CD4-positive, alpha-beta T cell (primary cell): ENCODE data around the gene MGME1. TPM values are rescaled to one million over a fixed set of nuclear protein-coding genes. Genes with fewer than 3 reads are reported as not detected.

Experiments used
- ATAC-seq: fragments of 200-7000 bp; cut with Tn5 transposase; one replicate; pipeline ENCODE4 v1.10.0; 2022; ENCODE audit warnings: mild to moderate bottlenecking; ENCODE audit not compliant: poor library complexity
- CTCF ChIA-PET: fragments of 350-600 bp; sonication (Branson Sonifier 250); formaldehyde crosslinking; loops from one replicate; lab custom pipeline; 2021; ENCODE audit warnings: antibody characterized with exemption, inconsistent platforms; lab: Charles Lee
- POLR2A ChIA-PET: fragments of 350-600 bp; sonication (Branson Sonifier 250); formaldehyde crosslinking; loops from one replicate; lab custom pipeline; 2021; ENCODE audit warnings: antibody characterized with exemption, inconsistent platforms; lab: Charles Lee
- DNase-seq, 14 experiments: peaks; one replicate each; pipeline ENCODE4 v3.0.0-alpha.2; 2013 to 2020; ENCODE audit warnings: mixed read lengths in 2 of 14
- H3K27ac ChIP-seq, 2 donors: one replicate each; pipeline versions ENCODE4 v1.5.1 to v1.7.0; 2013; ENCODE audit warnings: low read length in 2 of 2, low read depth in 1 of 2, mild to moderate bottlenecking in 1 of 2
- H3K27me3 ChIP-seq, 2 experiments: 1 replicate in 1 of 2; 2 replicates in 1 of 2; pipeline versions ENCODE4 v1.6.1 to v1.7.0; 2013; ENCODE audit warnings: low read length in 2 of 2, control low read depth in 1 of 2, mild to moderate bottlenecking in 1 of 2, moderate library complexity in 1 of 2; ENCODE audit not compliant: insufficient read depth in 2 of 2, control insufficient read depth in 1 of 2
- H3K36me3 ChIP-seq: one replicate; pipeline ENCODE4 v1.6.1; 2013; ENCODE audit warnings: low read length, control low read depth; ENCODE audit not compliant: insufficient read depth
- H3K4me1 ChIP-seq: one replicate; pipeline ENCODE4 v1.6.1; 2013; ENCODE audit warnings: low read length, control low read depth; ENCODE audit not compliant: insufficient read depth
- H3K4me3 ChIP-seq: one replicate; pipeline ENCODE4 v1.5.1; 2013; ENCODE audit warnings: mild to moderate bottlenecking, low read length, moderate library complexity
- H3K9me3 ChIP-seq, 2 experiments: 1 replicate in 1 of 2; 2 replicates in 1 of 2; pipeline versions ENCODE4 v1.6.1 to v1.7.0; 2013; ENCODE audit warnings: low read length in 2 of 2, mild to moderate bottlenecking in 2 of 2, control low read depth in 1 of 2, moderate library complexity in 1 of 2; ENCODE audit not compliant: control insufficient read depth in 1 of 2, insufficient read depth in 1 of 2
- H3K27ac Mint-ChIP-seq: one replicate; pipeline ENCODE4 v1.8.0; 2020; ENCODE audit warnings: mixed read lengths
- H3K27me3 Mint-ChIP-seq: one replicate; pipeline ENCODE4 v1.8.0; 2021; ENCODE audit warnings: mixed read lengths
- H3K36me3 Mint-ChIP-seq: one replicate; pipeline ENCODE4 v1.8.0; 2021; ENCODE audit warnings: low read depth, mixed read lengths
- H3K4me1 Mint-ChIP-seq: one replicate; pipeline ENCODE4 v1.8.0; 2021; ENCODE audit warnings: low read depth, mixed read lengths
- H3K4me3 Mint-ChIP-seq: one replicate; pipeline ENCODE4 v1.8.0; 2020; ENCODE audit warnings: mild to moderate bottlenecking, mixed read lengths
- H3K9me3 Mint-ChIP-seq: one replicate; pipeline ENCODE4 v1.8.0; 2020; ENCODE audit warnings: mixed read lengths
- intact Hi-C, 2 experiments: fragments of 100-400 bp; cut with DNase I in 1 of 2; cut with micrococcal nuclease in 1 of 2; formaldehyde crosslinking; loops; one replicate each; pipeline versions ENCODE4 v1.15.1 to v1.9.0; 2023 to 2025; cut with DNase I, micrococcal nuclease
- total RNA-seq, 174 experiments: library from RNA in 2 of 174; stranded (reverse) in 2 of 174; gene quantifications; one replicate each; pipeline ENCODE4 v1.2.3 and lab custom pipeline; 2021 to 2026
- TF ChIP-seq, protein P1 (sequence below): fragments of 200-600 bp; IDR thresholded peaks from one replicate; pipeline ENCODE4 v1.8.0; 2022; ENCODE audit warnings: antibody characterized with exemption, mild to moderate bottlenecking

Gene MGME1
- total RNA-seq, 2 experiments from 2014 or later = 4.5 to 4.6 TPM

- peaks cover 58% of the 10 kb centered on the region for H3K4me1 Mint-ChIP-seq
- intact Hi-C loops = loop anchor here in 1 of 2 experiments (5.0 kb wide), 1 partner anchor 405 kb away; no protein-coding TSS in a partner anchor
- H3K4me3 ChIP-seq = peak overlapping the region; percentile 69
- no peaks in the 10 kb centered on the region for H3K27me3 Mint-ChIP-seq
- TF ChIP-seq, protein P1, sequence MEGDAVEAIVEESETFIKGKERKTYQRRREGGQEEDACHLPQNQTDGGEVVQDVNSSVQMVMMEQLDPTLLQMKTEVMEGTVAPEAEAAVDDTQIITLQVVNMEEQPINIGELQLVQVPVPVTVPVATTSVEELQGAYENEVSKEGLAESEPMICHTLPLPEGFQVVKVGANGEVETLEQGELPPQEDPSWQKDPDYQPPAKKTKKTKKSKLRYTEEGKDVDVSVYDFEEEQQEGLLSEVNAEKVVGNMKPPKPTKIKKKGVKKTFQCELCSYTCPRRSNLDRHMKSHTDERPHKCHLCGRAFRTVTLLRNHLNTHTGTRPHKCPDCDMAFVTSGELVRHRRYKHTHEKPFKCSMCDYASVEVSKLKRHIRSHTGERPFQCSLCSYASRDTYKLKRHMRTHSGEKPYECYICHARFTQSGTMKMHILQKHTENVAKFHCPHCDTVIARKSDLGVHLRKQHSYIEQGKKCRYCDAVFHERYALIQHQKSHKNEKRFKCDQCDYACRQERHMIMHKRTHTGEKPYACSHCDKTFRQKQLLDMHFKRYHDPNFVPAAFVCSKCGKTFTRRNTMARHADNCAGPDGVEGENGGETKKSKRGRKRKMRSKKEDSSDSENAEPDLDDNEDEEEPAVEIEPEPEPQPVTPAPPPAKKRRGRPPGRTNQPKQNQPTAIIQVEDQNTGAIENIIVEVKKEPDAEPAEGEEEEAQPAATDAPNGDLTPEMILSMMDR = no peak
- no peak overlapping the region for H3K27ac ChIP-seq
- peak overlapping the region; percentile 97 for H3K4me3 Mint-ChIP-seq
- H3K27me3 ChIP-seq = no peaks in the 10 kb centered on the region
- H3K9me3 Mint-ChIP-seq = no peaks in the 10 kb centered on the region
- peaks cover 27% of the 10 kb centered on the region for H3K4me1 ChIP-seq
- peak overlapping the region; percentile 59 for H3K27ac Mint-ChIP-seq
- H3K36me3 ChIP-seq = peaks cover 9% of the 10 kb centered on the region
- no peak for ATAC-seq
- H3K36me3 Mint-ChIP-seq = peaks cover 32% of the 10 kb centered on the region
- DNase-seq = no peak
- no peaks in the 10 kb centered on the region for H3K9me3 ChIP-seq
- CTCF ChIA-PET = interaction anchor here (1.4 to 2.7 kb wide), 2 partner anchors 10 to 24 kb away, joined by 3 to 11 read pairs; no protein-coding TSS in a partner anchor
- POLR2A ChIA-PET = no interaction called here
Measured at GRCh38 chr20:17972121-17972520, 3.3 kb downstream of the MGME1 start.

GRCh38 chr20:17976305-17976704, 7.5 kb downstream of the MGME1 start:
- H3K27ac ChIP-seq = no peak overlapping the region
- H3K27ac Mint-ChIP-seq = no peak overlapping the region
- intact Hi-C loops = no loop called here

GRCh38 chr20:17985388-17986018, 16.7 kb downstream of the MGME1 start:
- no peaks in the 10 kb centered on the region for H3K27me3 ChIP-seq
- Mint-ChIP-seq H3K27me3 (no peaks in the 10 kb centered on the region), H3K4me1 (peaks cover 19% of the 10 kb centered on the region), H3K9me3 (no peaks in the 10 kb centered on the region), H3K4me3 (no peak overlapping the region), H3K27ac (no peak overlapping the region), H3K36me3 (peaks cover 27% of the 10 kb centered on the region)
- H3K27ac ChIP-seq = no peak overlapping the region
- POLR2A ChIA-PET = no interaction called here
- CTCF ChIA-PET = interaction anchor here (0.7 kb wide), 1 partner anchor 180 kb away, joined by 4 read pairs; no protein-coding TSS in a partner anchor
- no peak overlapping the region for H3K4me3 ChIP-seq
- DNase-seq (no peak), ATAC-seq (no peak)
- peaks cover 5% of the 10 kb centered on the region for H3K4me1 ChIP-seq
- H3K9me3 ChIP-seq = no peaks in the 10 kb centered on the region
- intact Hi-C loops = no loop called here
- TF ChIP-seq, protein P1 = no peak
- peaks cover 16% of the 10 kb centered on the region for H3K36me3 ChIP-seq

More at GRCh38 chr20:17976305-17976704, 7.5 kb downstream of the MGME1 start:
- H3K36me3 ChIP-seq = peaks cover 9% of the 10 kb centered on the region
- ChIA-PET POLR2A (no interaction called here), CTCF (no interaction called here)
- Mint-ChIP-seq H3K9me3 (no peaks in the 10 kb centered on the region), H3K4me1 (peaks cover 33% of the 10 kb centered on the region), H3K27me3 (no peaks in the 10 kb centered on the region), H3K36me3 (peaks cover 9% of the 10 kb centered on the region), H3K4me3 (no peak overlapping the region)
- ATAC-seq (no peak), DNase-seq (no peak)
- no peak overlapping the region for H3K4me3 ChIP-seq
- H3K27me3 ChIP-seq = no peaks in the 10 kb centered on the region
- H3K9me3 ChIP-seq = no peaks in the 10 kb centered on the region
- TF ChIP-seq, protein P1 = no peak
- peaks cover 22% of the 10 kb centered on the region for H3K4me1 ChIP-seq
